ENCODE results near the gene EYA2.
"Not testable (repeated sequence)": the region's sequence is repeated elsewhere in the genome, so short reads cannot be mapped to it uniquely, and the experiment has no call there.

Gene EYA2

DNA sequence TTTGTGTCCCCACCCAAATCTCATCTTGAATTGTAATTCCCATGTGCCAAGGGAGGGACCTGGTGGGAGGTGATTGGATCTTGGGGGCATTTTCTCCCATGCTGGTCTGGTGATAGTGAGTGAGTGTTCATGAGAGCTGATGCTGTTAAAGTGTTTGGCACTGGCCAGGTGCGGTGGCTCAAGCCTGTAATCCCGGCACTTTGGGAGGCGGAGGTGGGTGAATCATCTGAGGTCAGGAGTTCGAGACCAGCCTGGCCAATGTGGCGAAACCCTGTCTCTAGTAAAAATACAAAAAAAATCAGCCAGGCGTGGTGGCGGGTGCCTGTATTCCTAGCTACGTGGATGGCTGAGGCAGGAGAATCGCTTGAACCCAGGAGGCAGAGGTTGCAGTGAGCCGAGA lies 37.8 kb downstream of the EYA2 start:
- DNase-seq (ENCODE audit: low read depth) = not testable (repeated sequence)

GRCh38 chr20:46933150-46933549 lies 38.5 kb downstream of the EYA2 start:
- no peak for DNase-seq (ENCODE audit: low read depth)

- DNase-seq (ENCODE audit: low read depth) = no peak
Measured at GRCh38 chr20:46934746-46935287, 40.2 kb downstream of the EYA2 start.

GRCh38 chr20:46935394-46936017 lies 40.9 kb downstream of the EYA2 start:
- DNase-seq (ENCODE audit: low read depth) = no peak

DNA sequence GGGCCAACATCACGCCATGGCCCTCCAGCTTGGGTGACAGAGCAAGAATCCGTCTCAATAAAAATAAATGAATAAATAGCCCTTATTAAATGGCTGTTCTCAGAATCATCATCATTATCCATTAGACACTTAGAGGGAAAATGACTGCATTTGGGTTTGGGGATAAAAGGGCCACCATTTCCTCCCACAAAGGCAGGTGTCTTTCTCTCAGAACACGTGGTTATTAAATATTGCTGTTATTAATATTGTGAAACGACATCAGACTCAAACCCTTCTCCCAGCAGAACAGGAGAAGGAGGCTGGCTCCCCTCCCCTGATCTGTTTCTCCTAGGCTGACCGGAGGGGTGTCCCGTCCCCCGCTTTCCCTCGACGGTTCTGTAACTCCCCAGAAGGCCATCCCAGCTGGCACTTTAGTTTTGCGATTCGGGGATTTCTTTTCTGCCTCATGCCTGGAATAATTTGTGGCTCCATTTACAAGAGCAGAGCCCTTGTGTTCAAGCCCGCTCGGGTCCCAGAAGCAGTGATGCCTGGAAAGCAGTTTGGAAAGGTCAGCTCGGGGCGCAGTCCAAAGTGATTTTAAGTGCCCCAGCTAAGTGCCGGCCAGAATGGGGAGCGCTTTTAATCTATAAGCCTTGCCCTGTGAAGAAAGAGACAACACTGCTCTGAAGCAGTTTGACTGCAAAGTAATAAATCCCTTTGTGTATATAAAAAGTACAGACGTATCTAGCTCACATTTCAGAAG lies 41.9 kb downstream of the EYA2 start:
- no peak for DNase-seq (ENCODE audit: low read depth)

DNA sequence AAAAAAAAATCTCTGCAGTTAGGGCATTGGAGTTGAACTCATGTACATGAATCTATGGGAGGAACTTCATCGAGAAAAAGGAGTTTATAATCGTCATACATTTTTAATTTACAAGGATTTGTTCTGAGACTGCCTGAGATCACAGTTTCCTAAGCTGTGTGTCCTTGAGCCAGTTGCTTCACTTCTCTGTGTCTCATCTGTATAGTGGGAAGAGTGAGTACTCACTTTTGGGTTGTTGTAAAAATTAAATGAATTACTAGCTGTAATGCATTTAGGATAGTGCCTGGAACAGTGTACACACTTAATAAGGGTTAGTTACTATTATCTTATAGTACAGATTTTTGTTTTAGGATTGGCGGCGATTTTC lies 42.5 kb downstream of the EYA2 start:
- no peak for DNase-seq (ENCODE audit: low read depth)

- DNase-seq (ENCODE audit: low read depth) = no peak
Measured at GRCh38 chr20:46937533-46938226, 43.0 kb downstream of the EYA2 start.

- no peak for DNase-seq (ENCODE audit: low read depth)
Measured at GRCh38 chr20:46938434-46938833, 43.8 kb downstream of the EYA2 start.

DNA sequence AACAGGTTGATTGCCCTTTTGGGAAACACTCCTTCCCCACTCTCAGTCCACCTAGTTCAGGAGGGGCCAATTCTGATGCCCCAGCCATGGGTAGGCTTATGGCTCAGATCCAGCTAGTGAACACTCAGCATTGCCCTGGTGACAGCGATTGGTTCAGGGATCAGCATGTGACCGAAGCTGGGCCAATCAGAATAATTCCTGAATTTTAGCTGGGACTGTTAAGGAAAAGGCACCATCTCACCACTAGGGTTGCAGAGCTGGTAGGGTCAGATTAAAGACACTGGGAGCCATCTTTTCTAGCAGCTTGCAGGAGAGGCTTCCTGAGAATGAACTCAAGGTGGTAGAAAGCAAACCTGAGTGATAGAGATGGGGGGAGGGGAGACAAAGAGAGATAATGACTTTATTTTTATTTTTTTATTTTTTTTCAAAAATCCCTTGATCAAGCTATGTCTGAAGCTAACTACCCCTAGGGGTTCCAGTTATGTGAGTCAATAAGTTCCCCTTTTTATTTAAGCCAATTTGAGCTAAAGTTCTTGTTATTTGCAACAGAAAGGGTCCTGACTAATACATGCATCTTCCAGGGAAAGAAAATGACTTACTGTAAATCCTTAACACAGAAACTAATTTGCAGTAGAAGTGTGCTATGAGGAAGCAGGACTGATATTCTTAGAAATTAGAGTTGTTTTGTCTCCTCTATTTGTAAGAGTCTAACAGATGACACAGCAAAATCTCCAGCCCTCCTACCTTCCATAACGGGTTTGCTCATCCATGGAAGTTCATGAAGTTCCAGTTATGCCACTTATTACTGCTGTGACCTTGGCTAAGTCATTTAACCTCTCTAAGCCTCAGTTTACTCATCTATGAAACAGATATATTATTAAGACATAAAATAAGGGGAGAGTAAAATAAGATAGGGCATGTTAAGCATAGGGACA lies 44.7 kb downstream of the EYA2 start:
- peak; percentile 28 for DNase-seq (ENCODE audit: low read depth)

- no peak for DNase-seq (ENCODE audit: low read depth)
Measured at GRCh38 chr20:46940616-46941015, 46.0 kb downstream of the EYA2 start.

GRCh38 chr20:46941404-46941803 lies 46.8 kb downstream of the EYA2 start:
- no peak for DNase-seq (ENCODE audit: low read depth)

GRCh38 chr20:46943861-46944591 lies 49.4 kb downstream of the EYA2 start:
- DNase-seq (ENCODE audit: low read depth) = no peak

DNA sequence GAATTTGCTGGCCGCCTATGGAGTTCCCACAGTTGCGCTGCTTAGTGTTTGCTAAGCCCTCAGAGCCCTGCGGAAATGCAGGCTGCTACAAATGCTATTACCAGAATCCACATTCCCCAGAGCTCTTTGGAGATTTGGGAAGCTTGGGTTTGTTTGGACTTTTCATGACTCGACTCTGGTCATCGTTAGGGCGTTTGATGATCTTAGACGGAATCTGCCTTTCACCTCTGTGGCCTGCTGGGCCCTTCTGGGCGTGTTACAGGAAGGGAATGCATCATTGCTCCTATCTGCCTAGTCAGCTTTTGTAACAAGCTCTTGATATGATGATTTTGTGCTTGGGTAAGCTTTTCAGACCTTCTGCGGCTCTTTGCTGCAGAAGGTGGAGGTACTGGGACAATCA lies 50.8 kb downstream of the EYA2 start:
- DNase-seq (ENCODE audit: low read depth) = no peak

DNA sequence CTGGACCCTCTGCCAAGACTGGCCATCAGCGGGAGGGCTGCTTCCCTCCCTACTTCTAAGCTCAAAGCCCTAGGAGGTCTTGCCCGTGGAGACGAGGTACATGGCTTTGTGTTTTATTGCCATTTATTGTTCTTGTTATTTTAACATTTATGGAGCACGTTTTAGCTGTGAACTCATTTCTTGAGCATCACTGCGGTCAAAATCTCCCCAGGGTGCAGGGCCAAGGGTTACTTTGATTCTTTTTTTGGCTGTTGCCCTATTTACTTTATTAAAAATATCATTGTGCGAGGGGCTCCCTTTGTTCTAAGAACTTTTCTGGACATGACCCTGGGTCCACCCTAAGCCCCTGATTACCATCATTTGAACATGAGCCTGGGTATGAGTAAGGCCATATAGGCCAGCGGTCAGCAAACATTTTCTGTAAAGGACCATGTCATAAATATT lies 51.6 kb downstream of the EYA2 start:
- no peak for DNase-seq (ENCODE audit: low read depth)

DNA sequence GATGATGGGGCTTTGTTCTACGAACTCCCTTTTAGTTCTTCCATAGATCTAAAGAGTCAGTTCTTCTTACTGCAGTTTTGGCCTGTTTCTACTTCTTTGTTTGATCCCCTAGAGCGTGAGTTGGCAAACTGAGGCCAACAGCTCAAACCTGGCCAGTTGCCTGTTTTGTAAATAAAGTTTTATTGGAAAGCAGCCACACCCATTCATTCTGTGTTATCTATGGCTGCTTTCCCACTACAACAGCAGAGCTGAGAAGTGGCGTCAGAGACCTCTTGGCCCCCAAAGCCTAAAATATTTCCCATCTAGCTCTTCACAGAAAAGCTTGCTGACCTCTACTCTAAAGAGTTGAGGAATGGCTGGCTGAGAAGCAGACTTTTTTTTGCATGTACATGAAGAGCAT lies 52.2 kb downstream of the EYA2 start:
- no peak for DNase-seq (ENCODE audit: low read depth)

- DNase-seq (ENCODE audit: low read depth) = no peak
Measured at GRCh38 chr20:46948081-46948480, 53.4 kb downstream of the EYA2 start.

DNA sequence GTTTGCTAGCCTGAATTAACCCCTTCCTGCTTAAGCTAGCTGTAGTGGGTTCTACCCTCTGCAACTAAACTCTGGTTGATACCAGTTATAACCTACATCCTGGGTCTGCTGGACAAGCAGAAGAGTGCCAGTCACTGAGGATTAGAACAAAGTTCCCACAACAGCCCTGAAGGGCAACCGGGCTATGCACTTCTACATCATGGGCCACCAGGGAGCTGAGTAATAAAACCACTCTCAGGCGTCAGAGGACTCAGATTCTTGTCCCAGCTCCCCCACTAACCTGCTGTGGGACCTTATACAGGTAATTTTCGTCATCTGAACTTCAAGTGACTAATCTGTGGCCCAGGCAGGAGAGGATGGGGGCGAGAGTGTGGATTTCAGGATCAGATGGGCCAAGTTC lies 56.8 kb downstream of the EYA2 start:
- DNase-seq (ENCODE audit: low read depth) = no peak

DNA sequence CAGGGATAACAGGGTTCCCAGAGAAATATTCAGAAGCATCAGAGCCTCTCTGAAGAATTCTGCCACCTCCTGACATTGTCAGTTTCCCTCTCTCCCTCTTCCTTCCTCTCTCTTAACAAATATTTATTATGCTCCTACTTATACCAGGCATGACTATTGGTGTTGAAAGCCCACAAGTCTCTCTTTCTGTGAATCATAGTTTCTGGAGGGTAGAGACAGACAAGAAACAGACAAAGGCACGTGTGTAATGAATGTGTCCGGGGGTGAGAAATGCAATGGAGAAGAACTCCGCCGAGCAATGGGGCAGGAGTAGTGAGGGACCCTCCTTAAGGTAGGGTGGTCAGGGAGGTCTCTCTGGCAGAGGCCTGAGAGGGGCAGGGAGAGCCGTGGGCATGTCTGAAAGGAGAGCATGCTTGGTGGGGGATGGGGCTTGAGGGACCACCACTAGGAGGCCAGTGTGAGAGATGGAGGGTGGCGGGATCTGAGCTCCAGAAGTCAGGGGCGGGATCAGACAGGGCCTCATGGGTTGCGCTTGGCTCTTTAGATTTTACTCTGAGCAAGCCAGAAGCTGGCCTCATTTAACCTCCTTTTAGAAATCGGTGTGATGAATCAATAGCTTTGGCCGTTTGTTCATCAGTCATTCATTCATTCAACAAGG lies 57.3 kb downstream of the EYA2 start:
- DNase-seq (ENCODE audit: low read depth) = no peak

DNA sequence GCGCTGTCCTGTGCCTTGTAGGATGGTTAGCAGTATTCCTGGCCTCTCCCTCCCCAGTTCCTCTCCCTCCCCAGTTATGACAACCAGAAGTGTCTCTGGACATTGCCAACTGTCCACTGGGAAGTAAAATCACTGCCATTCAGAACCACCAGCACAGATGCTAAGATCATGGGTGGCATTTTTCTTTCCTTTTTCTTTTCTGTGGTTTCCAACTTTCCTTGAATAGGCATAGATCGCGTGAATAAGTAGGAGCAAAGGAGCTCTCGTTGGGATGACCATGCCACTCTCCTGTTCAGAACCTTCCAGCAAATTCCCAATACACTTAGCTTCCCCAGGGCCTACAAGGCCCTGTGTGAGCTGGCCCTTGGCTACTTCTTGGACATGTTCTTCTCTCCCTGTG lies 59.0 kb downstream of the EYA2 start:
- no peak for DNase-seq (ENCODE audit: low read depth)

GRCh38 chr20:46954490-46955038 lies 59.9 kb downstream of the EYA2 start:
- DNase-seq (ENCODE audit: low read depth) = peak; percentile 98

Data from iris pigment epithelial cell (primary cell).